MM.1S (cell line): ENCODE results near the gene NSD1.

Experiments
- DNase-seq: peaks from one replicate; pipeline ENCODE4 v3.0.0-alpha.2; 2015
- H2AFZ ChIP-seq: fragments of 300-600 bp; sonication (generic); 2 replicates; pipeline ENCODE4 v1.6.0; 2016; ENCODE audit warnings: antibody characterized with exemption, low read length
- H3F3A ChIP-seq: fragments of 300-600 bp; sonication (generic); 2 replicates; pipeline ENCODE4 v1.6.1; 2016; ENCODE audit warnings: mild to moderate bottlenecking, antibody characterized with exemption, low read length, moderate library complexity, mixed read lengths; ENCODE audit not compliant: insufficient read depth
- H3K27ac ChIP-seq: fragments of 300-600 bp; sonication (generic); 2 replicates; pipeline ENCODE4 v1.5.1; 2016; ENCODE audit warnings: mild to moderate bottlenecking, low read length
- H3K27me3 ChIP-seq: fragments of 300-600 bp; sonication (generic); replicated peaks from 2 replicates; pipeline ENCODE4 v1.6.0; 2016; ENCODE audit warnings: low read length; ENCODE audit not compliant: insufficient read depth
- H3K36me3 ChIP-seq: fragments of 300-600 bp; sonication (generic); replicated peaks from 2 replicates; pipeline ENCODE4 v1.6.1; 2016; ENCODE audit warnings: mild to moderate bottlenecking, low read length, mixed read lengths; ENCODE audit not compliant: insufficient read depth
- H3K4me1 ChIP-seq: fragments of 300-600 bp; sonication (generic); 2 replicates; pipeline ENCODE4 v1.6.1; 2016; ENCODE audit warnings: low read length, mixed read lengths
- H3K4me2 ChIP-seq: fragments of 300-600 bp; sonication (generic); 2 replicates; pipeline ENCODE4 v1.6.0; 2016; ENCODE audit warnings: low read depth, low read length
- H3K4me3 ChIP-seq: fragments of 300-600 bp; sonication (generic); 2 replicates; pipeline ENCODE4 v1.5.1; 2016; ENCODE audit warnings: low read length, mixed read lengths
- H3K79me2 ChIP-seq: fragments of 300-600 bp; sonication (generic); 2 replicates; pipeline ENCODE4 v1.6.1; 2016; ENCODE audit warnings: mixed run types, low read length, mixed read lengths
- H3K9ac ChIP-seq: fragments of 300-600 bp; sonication (generic); 2 replicates; pipeline ENCODE4 v1.6.1; 2016; ENCODE audit warnings: low read length, mixed read lengths
- H3K9me2 ChIP-seq: fragments of 300-600 bp; sonication (generic); replicated peaks from 2 replicates; pipeline ENCODE4 v1.6.1; 2016; ENCODE audit warnings: mild to moderate bottlenecking, low read length, mixed read lengths; ENCODE audit not compliant: insufficient read depth
- H3K9me3 ChIP-seq: fragments of 300-600 bp; sonication (generic); replicated peaks from 2 replicates; pipeline ENCODE4 v1.6.1; 2016; ENCODE audit warnings: mild to moderate bottlenecking, low read length, mixed read lengths; ENCODE audit not compliant: insufficient read depth
- H4K20me1 ChIP-seq: fragments of 300-600 bp; sonication (generic); 2 replicates; pipeline ENCODE4 v1.6.1; 2016; ENCODE audit warnings: mild to moderate bottlenecking, low read length, moderate library complexity, mixed read lengths; ENCODE audit not compliant: insufficient read depth
- EZH2 ChIP-seq: fragments of 300-600 bp; sonication (generic); optimal IDR thresholded peaks from 2 replicates; pipeline ENCODE3; 2017; ENCODE audit warnings: low read depth, mild to moderate bottlenecking, antibody characterized with exemption, low read length, mixed read lengths
- EZH2phosphoT487 ChIP-seq: fragments of 300-600 bp; sonication (generic); IDR thresholded peaks from 2 replicates; pipeline ENCODE4 v1.6.1; 2018; ENCODE audit warnings: antibody characterized with exemption, low read length
- TF ChIP-seq, protein P1 (sequence below): fragments of 300-600 bp; sonication (generic); IDR thresholded peaks from 2 replicates; pipeline ENCODE4 v1.5.1; 2016; ENCODE audit warnings: antibody characterized with exemption, low read length, mixed read lengths

The NSD1 gene

DNA sequence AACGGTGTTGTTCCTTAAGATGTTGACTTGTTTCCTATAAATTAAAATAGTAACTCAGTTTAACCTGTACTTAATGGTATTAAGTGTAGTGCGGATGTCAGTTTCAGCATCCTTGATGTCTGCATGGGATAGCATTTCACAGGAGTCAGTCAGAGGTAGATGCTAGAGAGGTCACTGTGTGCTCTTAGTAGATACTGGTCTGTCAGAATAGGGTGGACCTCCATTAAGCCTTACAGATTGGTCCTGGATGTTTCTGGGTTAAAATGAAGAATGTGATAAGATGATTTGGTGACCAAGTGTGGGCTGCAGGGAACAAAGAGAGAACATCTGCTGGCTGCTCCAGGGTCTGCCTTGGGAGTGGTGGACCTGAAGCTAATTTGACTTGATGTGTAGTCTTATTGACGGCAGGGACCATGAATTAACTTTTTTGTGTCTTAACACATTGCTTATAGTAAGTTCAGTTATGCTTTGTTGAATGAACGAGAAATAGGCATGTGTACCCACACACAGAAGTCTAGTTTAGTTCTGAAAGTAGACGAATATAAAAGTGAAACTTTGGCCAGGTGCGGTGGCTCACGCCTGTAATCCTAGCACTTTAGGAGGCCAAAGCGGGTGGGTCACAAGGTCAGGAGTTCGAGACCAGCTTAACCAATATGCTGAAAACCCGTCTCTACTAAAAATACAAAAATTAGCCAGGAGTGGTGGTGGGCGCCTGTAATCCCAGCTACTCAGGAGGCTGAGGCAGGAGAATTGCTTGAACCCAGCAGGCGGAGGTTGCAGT, 157.4 kb downstream of the NSD1 start:
- Histone ChIP-seq H3K27ac (peak overlapping the region; percentile 82), H3K4me3 (peak overlapping the region; percentile 13), H3K9ac (peak overlapping the region; percentile 26), H3K79me2 (no peaks in the 10 kb centered on the region; the same call in 1 of the 2 replicates), H3K9me3 (no peaks in the 10 kb centered on the region), H3K27me3 (no peaks in the 10 kb centered on the region), H3F3A (peaks cover 28% of the 10 kb centered on the region), H3K36me3 (no peaks in the 10 kb centered on the region; the same call in 1 of the 2 replicates), H2AFZ (no peak overlapping the region), H3K9me2 (no peaks in the 10 kb centered on the region), H4K20me1 (no peaks in the 10 kb centered on the region), H3K4me1 (peaks cover 28% of the 10 kb centered on the region), H3K4me2 (peak overlapping the region; percentile 62)
- TF ChIP-seq EZH2 (no peak), EZH2phosphoT487 (no peak)
- TF ChIP-seq, protein P1, sequence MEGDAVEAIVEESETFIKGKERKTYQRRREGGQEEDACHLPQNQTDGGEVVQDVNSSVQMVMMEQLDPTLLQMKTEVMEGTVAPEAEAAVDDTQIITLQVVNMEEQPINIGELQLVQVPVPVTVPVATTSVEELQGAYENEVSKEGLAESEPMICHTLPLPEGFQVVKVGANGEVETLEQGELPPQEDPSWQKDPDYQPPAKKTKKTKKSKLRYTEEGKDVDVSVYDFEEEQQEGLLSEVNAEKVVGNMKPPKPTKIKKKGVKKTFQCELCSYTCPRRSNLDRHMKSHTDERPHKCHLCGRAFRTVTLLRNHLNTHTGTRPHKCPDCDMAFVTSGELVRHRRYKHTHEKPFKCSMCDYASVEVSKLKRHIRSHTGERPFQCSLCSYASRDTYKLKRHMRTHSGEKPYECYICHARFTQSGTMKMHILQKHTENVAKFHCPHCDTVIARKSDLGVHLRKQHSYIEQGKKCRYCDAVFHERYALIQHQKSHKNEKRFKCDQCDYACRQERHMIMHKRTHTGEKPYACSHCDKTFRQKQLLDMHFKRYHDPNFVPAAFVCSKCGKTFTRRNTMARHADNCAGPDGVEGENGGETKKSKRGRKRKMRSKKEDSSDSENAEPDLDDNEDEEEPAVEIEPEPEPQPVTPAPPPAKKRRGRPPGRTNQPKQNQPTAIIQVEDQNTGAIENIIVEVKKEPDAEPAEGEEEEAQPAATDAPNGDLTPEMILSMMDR: no peak
- DNase-seq: peak; percentile 93

DNA sequence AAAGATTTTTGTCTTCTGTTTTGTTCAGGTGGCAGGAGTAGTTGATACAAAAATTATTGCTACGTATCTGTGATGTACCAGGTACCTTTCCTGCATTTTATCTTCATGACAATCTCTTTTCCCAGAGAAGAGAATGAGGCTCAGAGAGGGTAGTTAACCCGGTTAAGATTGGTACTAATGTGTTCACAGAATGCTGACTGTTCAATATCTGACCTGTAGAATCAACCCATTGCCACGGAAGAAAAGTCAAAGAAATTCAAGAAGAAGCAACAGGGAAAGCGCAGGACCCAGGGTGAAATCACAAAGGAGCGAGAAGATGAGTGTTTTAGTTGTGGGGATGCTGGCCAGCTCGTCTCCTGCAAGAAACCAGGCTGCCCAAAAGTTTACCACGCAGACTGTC, 158.2 kb downstream of the NSD1 start:
- Histone ChIP-seq H3K4me2 (no peak overlapping the region; the same call in 1 of the 2 replicates), H3K4me1 (peaks cover 35% of the 10 kb centered on the region), H3K27ac (0 out of 2 replicates have a peak overlapping the region, but pooled peaks have one; percentile 82), H3F3A (peaks cover 31% of the 10 kb centered on the region), H3K27me3 (no peaks in the 10 kb centered on the region), H4K20me1 (no peaks in the 10 kb centered on the region), H3K9ac (no peak overlapping the region), H3K4me3 (no peak overlapping the region), H3K9me3 (no peaks in the 10 kb centered on the region), H3K79me2 (no peaks in the 10 kb centered on the region; the same call in 1 of the 2 replicates), H2AFZ (no peak overlapping the region), H3K36me3 (no peaks in the 10 kb centered on the region; the same call in 1 of the 2 replicates), H3K9me2 (no peaks in the 10 kb centered on the region)
- TF ChIP-seq EZH2phosphoT487: no peak
- TF ChIP-seq, protein P1: no peak
- TF ChIP-seq EZH2: no peak
- DNase-seq: no peak

DNA sequence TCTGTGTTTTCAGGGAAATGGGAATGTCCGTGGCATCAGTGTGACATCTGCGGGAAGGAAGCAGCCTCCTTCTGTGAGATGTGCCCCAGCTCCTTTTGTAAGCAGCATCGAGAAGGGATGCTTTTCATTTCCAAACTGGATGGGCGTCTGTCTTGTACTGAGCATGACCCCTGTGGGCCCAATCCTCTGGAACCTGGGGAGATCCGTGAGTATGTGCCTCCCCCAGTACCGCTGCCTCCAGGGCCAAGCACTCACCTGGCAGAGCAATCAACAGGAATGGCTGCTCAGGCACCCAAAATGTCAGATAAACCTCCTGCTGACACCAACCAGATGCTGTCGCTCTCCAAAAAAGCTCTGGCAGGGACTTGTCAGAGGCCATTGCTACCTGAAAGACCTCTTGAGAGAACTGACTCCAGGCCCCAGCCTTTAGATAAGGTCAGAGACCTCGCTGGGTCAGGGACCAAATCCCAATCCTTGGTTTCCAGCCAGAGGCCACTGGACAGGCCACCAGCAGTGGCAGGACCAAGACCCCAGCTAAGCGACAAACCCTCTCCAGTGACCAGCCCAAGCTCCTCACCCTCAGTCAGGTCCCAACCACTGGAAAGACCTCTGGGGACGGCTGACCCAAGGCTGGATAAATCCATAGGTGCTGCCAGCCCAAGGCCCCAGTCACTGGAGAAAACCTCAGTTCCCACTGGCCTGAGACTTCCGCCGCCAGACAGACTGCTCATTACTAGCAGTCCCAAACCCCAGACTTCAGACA, 160.4 kb downstream of the NSD1 start:
- TF ChIP-seq EZH2phosphoT487 (no peak), EZH2 (no peak)
- TF ChIP-seq, protein P1: no peak
- Histone ChIP-seq H3K27me3 (no peaks in the 10 kb centered on the region), H3K4me3 (no peak overlapping the region), H3K27ac (no peak overlapping the region), H3K4me2 (no peak overlapping the region), H3K4me1 (peaks cover 53% of the 10 kb centered on the region), H3K36me3 (no peaks in the 10 kb centered on the region; the same call in 1 of the 2 replicates), H2AFZ (no peak overlapping the region), H3K9ac (no peak overlapping the region), H3K79me2 (no peaks in the 10 kb centered on the region; the same call in 1 of the 2 replicates), H4K20me1 (no peaks in the 10 kb centered on the region), H3K9me2 (no peaks in the 10 kb centered on the region), H3F3A (peaks cover 44% of the 10 kb centered on the region), H3K9me3 (no peaks in the 10 kb centered on the region)
- no peak for DNase-seq
